HEK293 (cell line): ENCODE results near the gene TTLL5.

Experiments
- CTCF ChIA-PET: fragments of 350-600 bp; formaldehyde crosslinking; extraction: SDS; loops from one replicate; lab custom pipeline; 2021; ENCODE audit warnings: antibody characterized with exemption; lab: Yijun Ruan, JAX
- POLR2A ChIA-PET: fragments of 300-600 bp; formaldehyde crosslinking; extraction: SDS; loops from one replicate; lab custom pipeline; 2020; ENCODE audit warnings: antibody characterized with exemption, inconsistent platforms; lab: Yijun Ruan, JAX
- H3K27ac ChIP-seq: fragments of 200-500 bp; sonication (Bioruptor generic); 2 replicates; pipeline ENCODE4 v1.5.1; 2014; ENCODE audit warnings: low read depth, low read length, control low read depth, inconsistent platforms; ENCODE audit errors: extremely low read depth
- H3K36me3 ChIP-seq, 2 experiments: fragments of 200-500 bp in 1 of 2; sonication (Bioruptor generic) in 1 of 2; 1 replicate in 1 of 2; 2 replicates in 1 of 2; pipeline ENCODE4 v1.5.1; 2014 to 2017; ENCODE audit warnings: inconsistent platforms in 2 of 2, low read length in 2 of 2; ENCODE audit not compliant: control insufficient read depth in 2 of 2, insufficient read depth in 1 of 2
- H3K4me1 ChIP-seq: fragments of 200-500 bp; sonication (Bioruptor generic); 2 replicates; pipeline ENCODE4 v1.5.1; 2014; ENCODE audit warnings: mild to moderate bottlenecking, low read length, inconsistent platforms; ENCODE audit not compliant: control insufficient read depth, insufficient read depth
- H3K4me3 ChIP-seq: 2 replicates; pipeline ENCODE4 v1.5.1; 2011; ENCODE audit warnings: low read depth, mild to moderate bottlenecking, control low read depth, low read length, moderate library complexity
- H3K9me3 ChIP-seq: fragments of 200-500 bp; sonication (Bioruptor generic); 2 replicates; pipeline ENCODE4 v1.5.1; 2014; ENCODE audit warnings: low read depth, low read length, inconsistent platforms; ENCODE audit not compliant: control insufficient read depth, insufficient read depth
- ATF2 ChIP-seq: fragments of 450-650 bp; formaldehyde crosslinking; IDR thresholded peaks from 2 replicates; pipeline ENCODE4 v1.5.1; 2016; ENCODE audit warnings: missing biosample characterization, missing genetic modification characterization, low read depth
- BCL11B ChIP-seq: fragments of 450-650 bp; formaldehyde crosslinking; IDR thresholded peaks from 2 replicates; pipeline ENCODE4 v1.5.1; 2016; ENCODE audit warnings: low read depth, missing biosample characterization, missing genetic modification characterization
- GFI1B ChIP-seq: fragments of 450-650 bp; formaldehyde crosslinking; IDR thresholded peaks from 2 replicates; pipeline ENCODE4 v1.5.1; 2016; ENCODE audit warnings: missing biosample characterization, missing genetic modification characterization
- KLF9 ChIP-seq: fragments of 450-650 bp; formaldehyde crosslinking; IDR thresholded peaks from 2 replicates; pipeline ENCODE4 v1.5.1; 2016; ENCODE audit warnings: missing biosample characterization, missing genetic modification characterization, low read depth
- MEIS1 ChIP-seq: sonication (generic); formaldehyde crosslinking; IDR thresholded peaks from 2 replicates; pipeline ENCODE4 v1.8.1; 2022; ENCODE audit warnings: missing genetic modification reagents, mild to moderate bottlenecking, borderline replicate concordance
- PATZ1 ChIP-seq: fragments of 450-650 bp; formaldehyde crosslinking; IDR thresholded peaks from 2 replicates; pipeline ENCODE4 v1.5.1; 2016; ENCODE audit warnings: missing biosample characterization, missing genetic modification characterization
- WT1 ChIP-seq: fragments of 450-650 bp; formaldehyde crosslinking; IDR thresholded peaks from 2 replicates; pipeline ENCODE4 v1.5.1; 2016; ENCODE audit warnings: missing biosample characterization, missing genetic modification characterization
- ZBTB8A ChIP-seq: fragments of 450-650 bp; formaldehyde crosslinking; IDR thresholded peaks from 2 replicates; pipeline ENCODE4 v1.5.1; 2016; ENCODE audit warnings: missing biosample characterization, missing genetic modification characterization
- ZIC2 ChIP-seq: fragments of 450-650 bp; formaldehyde crosslinking; IDR thresholded peaks from 2 replicates; pipeline ENCODE4 v1.5.1; 2016; ENCODE audit warnings: missing biosample characterization, missing genetic modification characterization
- ZNF114 ChIP-seq: fragments of 450-650 bp; formaldehyde crosslinking; IDR thresholded peaks from 2 replicates; pipeline ENCODE4 v1.5.0; 2017; ENCODE audit warnings: missing biosample characterization, missing genetic modification characterization
- ZNF157 ChIP-seq: fragments of 450-650 bp; formaldehyde crosslinking; IDR thresholded peaks from 2 replicates; pipeline ENCODE4 v1.5.1; 2016; ENCODE audit warnings: missing biosample characterization, missing genetic modification characterization
- ZNF23 ChIP-seq: fragments of 450-650 bp; formaldehyde crosslinking; IDR thresholded peaks from 2 replicates; pipeline ENCODE4 v1.5.1; 2016; ENCODE audit warnings: missing biosample characterization, missing genetic modification characterization, borderline replicate concordance
- ZNF341 ChIP-seq: fragments of 450-650 bp; formaldehyde crosslinking; IDR thresholded peaks from 2 replicates; pipeline ENCODE4; 2016; ENCODE audit warnings: low read depth, missing biosample characterization, missing genetic modification characterization
- ZNF426 ChIP-seq: fragments of 450-650 bp; formaldehyde crosslinking; IDR thresholded peaks from 2 replicates; pipeline ENCODE4 v1.5.1; 2017; ENCODE audit warnings: missing biosample characterization, missing genetic modification characterization, mild to moderate bottlenecking, inconsistent platforms, moderate library complexity
- ZNF518A ChIP-seq: fragments of 450-650 bp; formaldehyde crosslinking; conservative IDR thresholded peaks from 2 replicates; pipeline ENCODE4 v1.5.1; 2016; ENCODE audit warnings: low read depth, missing biosample characterization, missing genetic modification characterization
- ZNF544 ChIP-seq: fragments of 450-650 bp; formaldehyde crosslinking; IDR thresholded peaks from 2 replicates; pipeline ENCODE4 v1.5.0; 2017; ENCODE audit warnings: missing biosample characterization, missing genetic modification characterization
- ZNF549 ChIP-seq: fragments of 450-650 bp; IDR thresholded peaks from 2 replicates; pipeline ENCODE4 v1.5.1; 2018; ENCODE audit warnings: missing biosample characterization, missing genetic modification characterization, mild to moderate bottlenecking, inconsistent platforms, moderate library complexity
- ZNF670 ChIP-seq: fragments of 450-650 bp; formaldehyde crosslinking; IDR thresholded peaks from 2 replicates; pipeline ENCODE4 v1.5.1; 2016; ENCODE audit warnings: missing biosample characterization, missing genetic modification characterization, low read depth
- ZNF777 ChIP-seq: fragments of 450-650 bp; formaldehyde crosslinking; IDR thresholded peaks from 2 replicates; pipeline ENCODE4 v1.5.1; 2017; ENCODE audit warnings: missing biosample characterization, missing genetic modification characterization, borderline replicate concordance
- ZSCAN30 ChIP-seq: fragments of 450-650 bp; IDR thresholded peaks from 2 replicates; pipeline ENCODE4 v1.5.1; 2018; ENCODE audit warnings: missing biosample characterization, mild to moderate bottlenecking, missing genetic modification characterization, moderate library complexity

TTLL5 gene

GRCh38 chr14:75917322-75917945 is 256.4 kb downstream of the TTLL5 start:
- H3K4me3 ChIP-seq = no peak overlapping the region
- H3K4me1 ChIP-seq = 0 out of 2 replicates have a peak, but pooled peaks cover 3% of the 10 kb centered on the region
- no peaks in the 10 kb centered on the region for H3K9me3 ChIP-seq
- POLR2A ChIA-PET = no interaction called here
- CTCF ChIA-PET = interaction anchor here (0.7 to 3.5 kb wide), 4 partner anchors 11 to 91 kb away, joined by 3 to 28 read pairs (median 3); no protein-coding TSS in a partner anchor
- TF ChIP-seq ZNF670 (tag by site-specific recombination) (no peak), ZNF549 (tag by site-specific recombination) (no peak), ZNF777 (tag by site-specific recombination) (no peak), ZNF23 (no peak), ZBTB8A (tag by site-specific recombination) (no peak), GFI1B (tag by site-specific recombination) (no peak), ZNF157 (tag by site-specific recombination) (no peak), ATF2 (tag by site-specific recombination) (no peak), ZNF518A (tag by site-specific recombination) (no peak), MEIS1 (CRISPR knock-in tag) (no peak), ZNF341 (tag by site-specific recombination) (peak; percentile 50; the same call in 1 of the 2 replicates), ZIC2 (tag by site-specific recombination) (peak; percentile 72), PATZ1 (no peak), BCL11B (tag by site-specific recombination) (no peak), ZNF426 (tag by site-specific recombination) (no peak)
- no peaks in the 10 kb centered on the region; a peak in 1 of 3 replicates for H3K36me3 ChIP-seq
- no peak overlapping the region for H3K27ac ChIP-seq

DNA sequence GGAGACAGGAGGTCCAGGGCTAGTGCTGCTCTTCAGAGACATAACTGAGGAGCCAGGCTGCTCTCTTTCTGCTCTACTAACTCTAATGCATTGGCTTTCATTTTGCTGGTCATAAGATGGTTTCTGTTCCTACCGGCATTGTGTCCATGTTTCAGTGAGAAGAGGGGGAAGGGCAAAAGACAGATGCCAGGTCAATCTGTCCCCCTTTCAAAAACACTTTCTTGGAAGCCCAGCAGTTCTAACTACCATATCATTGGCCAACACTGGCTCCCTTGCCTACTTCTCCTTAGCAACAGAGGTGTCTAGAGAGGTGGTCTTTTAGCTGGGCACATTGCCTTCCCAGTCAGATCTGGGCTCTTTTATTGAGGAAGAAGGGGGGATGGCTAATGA is 256.9 kb downstream of the TTLL5 start:
- Histone ChIP-seq H3K27ac (no peak overlapping the region), H3K9me3 (no peaks in the 10 kb centered on the region), H3K4me1 (0 out of 2 replicates have a peak, but pooled peaks cover 3% of the 10 kb centered on the region), H3K36me3 (no peaks in the 10 kb centered on the region; a peak in 1 of 3 replicates), H3K4me3 (no peak overlapping the region)
- ChIA-PET CTCF (interaction anchor here (0.7 to 3.5 kb wide), 3 partner anchors 11 to 90 kb away, joined by 3 to 28 read pairs (median 3); no protein-coding TSS in a partner anchor), POLR2A (no interaction called here)
- TF ChIP-seq ZNF518A (tag by site-specific recombination) (no peak), ZNF544 (no peak), ZSCAN30 (no peak), ZNF114 (tag by site-specific recombination) (no peak), WT1 (tag by site-specific recombination) (no peak), KLF9 (tag by site-specific recombination) (no peak)
